Measurements from ENCODE around the gene MORN3. TPM values are rescaled to one million over a fixed set of nuclear protein-coding genes. Genes with fewer than 3 reads are reported as not detected.

Gene MORN3
- total RNA-seq, 6 experiments from 2014 or later, result 0.14 to 0.40 (median 0.23) TPM; not detected in 1

DNA sequence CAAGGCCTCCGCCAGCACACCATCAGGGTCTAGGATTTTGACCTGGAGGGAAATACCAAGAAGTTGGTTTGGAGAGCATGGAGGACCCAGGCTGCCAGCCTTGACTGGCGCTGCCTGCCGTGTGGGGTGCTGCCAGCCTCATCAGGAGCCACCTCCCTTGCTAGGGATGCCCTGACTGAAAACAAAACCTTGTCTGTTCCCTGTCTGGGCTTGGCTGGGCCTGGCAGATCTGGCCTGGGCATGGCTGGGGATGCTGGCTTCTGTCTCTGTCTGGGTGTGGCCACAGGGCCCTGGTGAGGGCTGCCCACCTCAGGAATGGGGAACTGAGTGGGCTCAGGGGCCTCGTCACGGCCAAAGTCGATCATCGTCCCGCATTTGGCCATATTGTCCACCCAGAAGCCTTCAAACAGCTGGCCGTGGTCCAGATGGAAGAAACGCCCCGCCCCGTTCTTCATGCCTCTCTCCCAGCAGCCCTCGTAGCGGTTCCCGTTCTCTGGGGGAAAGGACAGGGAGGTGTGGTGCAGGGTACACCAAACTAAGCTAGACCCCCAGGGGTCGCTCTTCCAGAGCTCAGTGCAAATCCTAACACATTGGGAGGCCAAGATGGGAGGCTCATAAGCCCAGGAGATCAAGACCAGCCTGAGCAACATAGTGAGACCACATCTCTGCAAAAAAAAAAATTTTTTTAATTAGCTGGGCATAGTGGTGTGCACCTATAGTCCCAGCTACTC, 16.5 kb downstream of the MORN3 start:
- no peaks in the 10 kb centered on the region for H3K9me3 Mint-ChIP-seq
- H3K4me1 Mint-ChIP-seq (ENCODE audit: low read depth), result peaks cover 9% of the 10 kb centered on the region
- no peak for DNase-seq
- no peak overlapping the region for H3K4me3 Mint-ChIP-seq
- TF ChIP-seq, protein P1, sequence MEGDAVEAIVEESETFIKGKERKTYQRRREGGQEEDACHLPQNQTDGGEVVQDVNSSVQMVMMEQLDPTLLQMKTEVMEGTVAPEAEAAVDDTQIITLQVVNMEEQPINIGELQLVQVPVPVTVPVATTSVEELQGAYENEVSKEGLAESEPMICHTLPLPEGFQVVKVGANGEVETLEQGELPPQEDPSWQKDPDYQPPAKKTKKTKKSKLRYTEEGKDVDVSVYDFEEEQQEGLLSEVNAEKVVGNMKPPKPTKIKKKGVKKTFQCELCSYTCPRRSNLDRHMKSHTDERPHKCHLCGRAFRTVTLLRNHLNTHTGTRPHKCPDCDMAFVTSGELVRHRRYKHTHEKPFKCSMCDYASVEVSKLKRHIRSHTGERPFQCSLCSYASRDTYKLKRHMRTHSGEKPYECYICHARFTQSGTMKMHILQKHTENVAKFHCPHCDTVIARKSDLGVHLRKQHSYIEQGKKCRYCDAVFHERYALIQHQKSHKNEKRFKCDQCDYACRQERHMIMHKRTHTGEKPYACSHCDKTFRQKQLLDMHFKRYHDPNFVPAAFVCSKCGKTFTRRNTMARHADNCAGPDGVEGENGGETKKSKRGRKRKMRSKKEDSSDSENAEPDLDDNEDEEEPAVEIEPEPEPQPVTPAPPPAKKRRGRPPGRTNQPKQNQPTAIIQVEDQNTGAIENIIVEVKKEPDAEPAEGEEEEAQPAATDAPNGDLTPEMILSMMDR (IDR thresholded peaks at IDR 0.05), result no peak
- H3K27ac Mint-ChIP-seq, result no peak overlapping the region
- no peaks in the 10 kb centered on the region; the same call in 1 of the 2 replicates for H3K27me3 Mint-ChIP-seq (ENCODE audit: insufficient read depth)
- H3K36me3 Mint-ChIP-seq (ENCODE audit: low read depth), result no peaks in the 10 kb centered on the region

DNA sequence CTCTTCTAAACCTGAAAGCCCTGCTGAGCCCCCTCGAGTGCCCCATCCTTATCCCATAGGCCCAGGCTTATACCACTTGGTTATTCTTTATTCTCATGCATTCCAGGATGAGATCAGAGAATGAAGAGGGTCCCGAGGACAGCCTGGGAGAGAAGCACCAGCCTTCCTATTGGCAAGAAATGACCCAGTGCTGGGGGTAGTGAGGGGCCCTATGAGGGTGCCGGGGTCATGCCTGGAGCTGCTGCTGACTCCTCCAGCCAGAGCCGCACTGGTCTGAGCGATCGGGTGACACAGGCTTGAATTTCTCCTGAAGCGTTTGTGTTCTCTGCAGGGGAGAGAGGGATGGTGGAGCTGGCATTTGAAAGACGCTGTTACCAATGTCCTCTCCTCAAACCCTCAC, 18.1 kb downstream of the MORN3 start:
- DNase-seq, result no peak
- TF ChIP-seq, protein P1 (IDR thresholded peaks at IDR 0.05), result no peak
- Mint-ChIP-seq H3K27ac (no peak overlapping the region), H3K27me3 (ENCODE audit: insufficient read depth) (no peaks in the 10 kb centered on the region), H3K9me3 (no peaks in the 10 kb centered on the region), H3K4me3 (no peak overlapping the region), H3K4me1 (ENCODE audit: low read depth) (no peaks in the 10 kb centered on the region), H3K36me3 (ENCODE audit: low read depth) (no peaks in the 10 kb centered on the region)

DNA sequence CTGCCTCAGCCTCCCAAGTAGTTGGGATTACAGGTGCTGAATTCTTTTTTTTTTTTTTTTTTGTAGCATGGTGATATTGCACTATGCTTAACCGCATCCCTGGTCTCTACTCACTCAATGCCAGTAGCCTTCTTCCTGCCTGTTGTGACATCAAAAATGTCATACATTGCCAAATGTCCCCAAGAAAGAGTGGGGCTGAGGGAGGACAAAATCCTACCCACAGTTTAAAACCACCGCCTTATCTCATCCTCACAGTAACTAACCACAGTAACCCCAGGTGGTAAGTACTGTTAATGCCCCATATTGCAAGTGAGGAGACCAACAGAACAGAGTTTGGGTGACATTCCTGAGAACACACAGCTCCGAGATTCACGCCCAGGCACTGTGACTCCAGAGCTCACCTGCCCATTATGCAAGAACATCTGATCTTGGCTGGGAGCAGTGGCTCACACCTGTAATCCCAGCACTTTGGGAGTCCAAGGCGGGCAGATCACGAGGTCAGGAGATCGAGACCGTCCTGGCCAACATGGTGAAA, 19.6 kb downstream of the MORN3 start:
- Mint-ChIP-seq H3K9me3 (no peaks in the 10 kb centered on the region), H3K36me3 (ENCODE audit: low read depth) (no peaks in the 10 kb centered on the region), H3K4me1 (ENCODE audit: low read depth) (no peaks in the 10 kb centered on the region), H3K27me3 (ENCODE audit: insufficient read depth) (no peaks in the 10 kb centered on the region), H3K4me3 (no peak overlapping the region), H3K27ac (no peak overlapping the region)
- TF ChIP-seq, protein P1 (IDR thresholded peaks at IDR 0.05), result no peak
- DNase-seq, result no peak

DNA sequence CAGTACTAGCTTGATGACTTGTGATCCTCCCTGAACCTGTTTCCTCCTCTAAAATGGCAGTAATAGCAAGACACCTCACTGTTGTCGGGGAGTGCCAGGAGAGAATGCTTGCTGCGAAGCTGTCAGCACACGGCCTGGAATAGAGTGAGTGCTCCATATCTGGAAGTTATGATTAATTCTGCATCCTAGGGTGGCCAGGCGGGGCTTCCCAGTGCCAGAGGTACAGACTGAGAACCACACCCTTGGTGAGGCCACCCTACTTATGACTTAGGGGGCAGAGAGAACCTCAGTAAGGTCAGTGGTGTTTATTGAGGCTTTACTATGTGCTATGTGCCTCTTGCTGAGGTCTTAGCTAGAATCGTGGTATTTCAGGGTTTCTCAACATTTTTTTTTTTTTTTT, 20.1 kb downstream of the MORN3 start:
- no peaks in the 10 kb centered on the region for H3K9me3 Mint-ChIP-seq
- H3K4me1 Mint-ChIP-seq (ENCODE audit: low read depth), result no peaks in the 10 kb centered on the region
- no peak for DNase-seq
- no peaks in the 10 kb centered on the region for H3K27me3 Mint-ChIP-seq (ENCODE audit: insufficient read depth)
- H3K27ac Mint-ChIP-seq, result no peak overlapping the region
- TF ChIP-seq, protein P1 (IDR thresholded peaks at IDR 0.05), result no peak
- no peaks in the 10 kb centered on the region for H3K36me3 Mint-ChIP-seq (ENCODE audit: low read depth)
- no peak overlapping the region for H3K4me3 Mint-ChIP-seq

DNA sequence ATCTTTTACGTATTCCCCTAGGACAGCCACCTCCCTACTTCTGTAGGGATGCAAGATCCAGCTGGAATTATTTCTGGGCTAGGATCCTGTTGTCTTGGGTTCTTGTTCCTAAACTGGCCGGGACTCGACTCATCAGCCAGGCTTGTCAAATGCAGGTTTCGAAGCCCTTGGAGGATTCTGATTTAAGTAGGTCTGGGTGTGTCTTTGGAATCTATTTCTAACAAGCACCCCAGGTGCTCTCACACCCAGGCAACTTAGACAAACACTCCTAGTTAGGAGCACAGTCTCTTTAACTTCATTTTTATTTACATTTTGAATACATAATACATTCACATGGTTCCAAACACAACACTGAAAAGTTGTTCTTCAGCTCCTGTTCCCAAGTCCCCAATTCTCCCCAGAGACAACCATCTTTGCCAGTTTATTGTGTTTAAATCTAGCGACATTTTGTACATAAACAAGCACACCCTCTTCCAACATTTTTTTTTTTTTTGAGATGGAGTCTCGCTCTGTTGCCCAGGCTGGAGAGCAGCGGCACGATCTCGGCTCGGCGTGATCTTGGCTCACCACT, 20.9 kb downstream of the MORN3 start:
- no peaks in the 10 kb centered on the region for H3K4me1 Mint-ChIP-seq (ENCODE audit: low read depth)
- no peak overlapping the region for H3K4me3 Mint-ChIP-seq
- TF ChIP-seq, protein P1 (IDR thresholded peaks at IDR 0.05), result no peak
- no peaks in the 10 kb centered on the region for H3K9me3 Mint-ChIP-seq
- DNase-seq, result no peak
- H3K27me3 Mint-ChIP-seq (ENCODE audit: insufficient read depth), result no peaks in the 10 kb centered on the region
- no peak overlapping the region; the same call in 1 of the 2 replicates for H3K27ac Mint-ChIP-seq
- no peaks in the 10 kb centered on the region for H3K36me3 Mint-ChIP-seq (ENCODE audit: low read depth)

Data from HFFc6 (cell line).